Measurements from ENCODE around the gene POU3F3.

DNA sequence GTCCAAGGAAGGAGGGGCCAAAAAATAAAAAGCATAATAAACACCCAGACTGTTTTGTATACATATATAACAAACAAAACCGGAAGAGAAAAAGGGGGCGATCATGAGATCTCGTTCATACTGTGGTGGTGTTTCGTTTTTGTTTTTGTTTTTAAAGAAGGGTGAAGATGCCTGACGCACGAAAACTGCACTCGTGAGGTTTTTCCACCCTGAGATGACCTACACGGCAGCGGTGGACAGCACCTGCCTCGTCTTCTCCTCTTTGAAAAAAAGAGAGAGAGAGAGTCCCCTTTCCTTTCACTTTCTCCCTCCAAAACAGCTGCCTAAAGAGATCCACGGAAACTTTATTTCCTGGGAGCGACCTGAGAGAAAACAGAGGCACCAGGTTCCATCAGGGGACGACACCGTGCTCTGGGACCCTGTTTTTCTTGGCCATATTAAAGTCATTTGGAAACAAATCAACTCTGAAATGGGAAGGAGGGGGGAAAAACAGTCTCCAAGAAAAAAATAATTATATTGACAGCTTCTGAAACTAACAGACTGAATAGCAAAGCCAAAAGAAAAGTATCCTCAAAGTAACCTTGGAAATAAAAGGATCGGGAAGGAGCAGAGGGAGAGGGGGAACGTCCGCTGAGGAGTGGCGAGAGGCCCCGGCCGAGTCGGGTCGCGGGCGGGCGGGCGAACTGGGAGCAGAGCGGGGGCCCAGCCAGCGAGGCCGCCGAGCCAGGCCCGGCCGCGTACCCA is 3.5 kb downstream of the POU3F3 start:
- TF ChIP-seq, protein P1, sequence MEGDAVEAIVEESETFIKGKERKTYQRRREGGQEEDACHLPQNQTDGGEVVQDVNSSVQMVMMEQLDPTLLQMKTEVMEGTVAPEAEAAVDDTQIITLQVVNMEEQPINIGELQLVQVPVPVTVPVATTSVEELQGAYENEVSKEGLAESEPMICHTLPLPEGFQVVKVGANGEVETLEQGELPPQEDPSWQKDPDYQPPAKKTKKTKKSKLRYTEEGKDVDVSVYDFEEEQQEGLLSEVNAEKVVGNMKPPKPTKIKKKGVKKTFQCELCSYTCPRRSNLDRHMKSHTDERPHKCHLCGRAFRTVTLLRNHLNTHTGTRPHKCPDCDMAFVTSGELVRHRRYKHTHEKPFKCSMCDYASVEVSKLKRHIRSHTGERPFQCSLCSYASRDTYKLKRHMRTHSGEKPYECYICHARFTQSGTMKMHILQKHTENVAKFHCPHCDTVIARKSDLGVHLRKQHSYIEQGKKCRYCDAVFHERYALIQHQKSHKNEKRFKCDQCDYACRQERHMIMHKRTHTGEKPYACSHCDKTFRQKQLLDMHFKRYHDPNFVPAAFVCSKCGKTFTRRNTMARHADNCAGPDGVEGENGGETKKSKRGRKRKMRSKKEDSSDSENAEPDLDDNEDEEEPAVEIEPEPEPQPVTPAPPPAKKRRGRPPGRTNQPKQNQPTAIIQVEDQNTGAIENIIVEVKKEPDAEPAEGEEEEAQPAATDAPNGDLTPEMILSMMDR (conservative IDR thresholded peaks at IDR 0.05 in 1 of 2, IDR thresholded peaks at IDR 0.05 in 1 of 2; ENCODE audit: extremely low read depth in 1 of 2, insufficient read depth in 1 of 2, low read depth in 1 of 2, low read length in 2 of 2): no peak
- TF ChIP-seq EZH2 (IDR thresholded peaks at IDR 0.05; ENCODE audit: borderline replicate concordance, low read length): peak; percentile 74

All from mammary epithelial cell (primary cell).